K562 (cell line): Measurements from ENCODE around the gene PDGFA. TPM values are rescaled to one million over a fixed set of nuclear protein-coding genes. Genes with fewer than 3 reads are reported as not detected.

ENCODE experiments used
- ATAC-seq: fragments of 200-7000 bp; cut with Tn5 transposase; 3 replicates; pipeline ENCODE4 v1.9.1; 2020; ENCODE audit warnings: moderate library complexity
- BruUV-seq: library from RNA; stranded (reverse); fragments of 400-500 nt; replicated peaks from 2 replicates; lab custom pipeline; 2021; lab: Mats Ljungman, UMichigan
- CTCF ChIA-PET: fragments of 300-600 bp; formaldehyde crosslinking; extraction: SDS; loops from one replicate; lab custom pipeline; 2021; ENCODE audit warnings: low intra/inter-chr PET ratio; lab: Yijun Ruan, JAX
- POLR2A ChIA-PET: fragments of 300-600, 350-650 bp; sonication (Branson Sonifier 250); formaldehyde crosslinking; extraction: SDS; loops from one replicate; lab custom pipeline; 2021; ENCODE audit warnings: antibody characterized with exemption, inconsistent platforms; lab: Yijun Ruan, JAX
- DNase-seq, 4 experiments: peaks; one replicate each; pipeline versions ENCODE4 v3.0.0 to v3.0.0-alpha.2; 2011 to 2018; ENCODE audit warnings: low spot score in 3 of 4, mixed read lengths in 3 of 4; ENCODE audit errors: extremely low read depth in 1 of 4
- FAIRE-seq: peaks from 2 replicates; lab custom pipeline; 2011; peaks lifted over from hg19 to GRCh38; lab: Jason Lieb, UNC
- H2AFZ ChIP-seq: 2 replicates; pipeline ENCODE4 v1.6.0; 2011; ENCODE audit warnings: low read depth, low read length, control low read depth, inconsistent platforms
- H3K27ac ChIP-seq: fragments of 200-600 bp; 3 replicates; pipeline ENCODE4 v1.8.0; 2011; ENCODE audit warnings: low read depth, mild to moderate bottlenecking, control low read depth, inconsistent platforms, low read length, moderate library complexity, mixed read lengths; ENCODE audit errors: extremely low read depth
- H3K27me3 ChIP-seq, 2 experiments: fragments of 300-600 bp in 1 of 2; 2 replicates in 1 of 2; 3 replicates in 1 of 2; pipeline versions ENCODE4 v1.6.0 to v1.8.0; 2011; ENCODE audit warnings: inconsistent platforms in 2 of 2, low read length in 2 of 2, mild to moderate bottlenecking in 1 of 2, mixed read lengths in 1 of 2, moderate library complexity in 1 of 2; ENCODE audit not compliant: control insufficient read depth in 2 of 2, insufficient read depth in 2 of 2
- H3K36me3 ChIP-seq: fragments of 300-600 bp; 3 replicates; pipeline ENCODE4 v1.8.0; 2011; ENCODE audit warnings: mild to moderate bottlenecking, low read length, inconsistent platforms; ENCODE audit not compliant: control insufficient read depth, insufficient read depth
- H3K4me1 ChIP-seq, 2 experiments: fragments of 200-600 bp in 1 of 2; replicated peaks in 1 of 2; 2 replicates in 1 of 2; 3 replicates in 1 of 2; pipeline versions ENCODE4 v1.5.1 to v1.8.0; 2011; ENCODE audit warnings: inconsistent platforms in 2 of 2, low read length in 2 of 2, mild to moderate bottlenecking in 1 of 2, mixed read lengths in 1 of 2, moderate library complexity in 1 of 2; ENCODE audit not compliant: control insufficient read depth in 2 of 2, insufficient read depth in 2 of 2
- H3K4me2 ChIP-seq: 2 replicates; pipeline ENCODE4 v1.6.1; 2011; ENCODE audit warnings: low read length, control low read depth, inconsistent platforms, mixed read lengths; ENCODE audit not compliant: insufficient read depth
- H3K4me3 ChIP-seq: fragments of 200-600 bp; sonication (generic), shearing (Covaris generic); 2 replicates; pipeline ENCODE4 v1.5.1; 2016; ENCODE audit warnings: control low read depth, inconsistent platforms
- H3K79me2 ChIP-seq: fragments of 200-600 bp; 3 replicates; pipeline ENCODE4 v1.8.0; 2011; ENCODE audit warnings: low read length, inconsistent platforms; ENCODE audit not compliant: control insufficient read depth, insufficient read depth
- H3K9ac ChIP-seq, 2 experiments: 2 replicates each; pipeline versions ENCODE4 v1.6.0 to v1.6.1; 2011; ENCODE audit warnings: low read depth in 2 of 2, low read length in 2 of 2, control low read depth in 1 of 2, inconsistent platforms in 1 of 2, mild to moderate bottlenecking in 1 of 2, mixed read lengths in 1 of 2; ENCODE audit not compliant: insufficient read depth in 1 of 2
- H3K9me1 ChIP-seq: one replicate; pipeline ENCODE4 v1.6.0; 2011; ENCODE audit warnings: inconsistent platforms, mild to moderate bottlenecking, low read length, moderate library complexity; ENCODE audit not compliant: control insufficient read depth, insufficient read depth
- H3K9me3 ChIP-seq: replicated peaks from 2 replicates; pipeline ENCODE4 v1.5.1; 2011; ENCODE audit warnings: low read depth, low read length, inconsistent platforms; ENCODE audit not compliant: control insufficient read depth, insufficient read depth
- H4K20me1 ChIP-seq: replicated peaks from 2 replicates; pipeline ENCODE4 v1.6.1; 2011; ENCODE audit warnings: low read length, inconsistent platforms, mixed read lengths; ENCODE audit not compliant: control insufficient read depth, insufficient read depth
- PRDM10 ChIP-seq: fragments of 450-650 bp; IDR thresholded peaks from 2 replicates; pipeline ENCODE4 v1.6.1; 2018; ENCODE audit not compliant: partially characterized antibody
- ZKSCAN3 ChIP-seq: fragments of 250-450 bp; sonication (Bioruptor Pico); IDR thresholded peaks from 2 replicates; pipeline ENCODE4 v1.4.0; 2020
- WGBS: fragments of 100-300 bp; shearing (Covaris generic); methylation state at CpG from one replicate; pipeline ENCODE4 v1.1.6; 2016; ENCODE audit warnings: low coverage, mixed read lengths; ENCODE audit not compliant: insufficient coverage; ENCODE audit errors: missing lambda C conversion rate; 5-methylcytosine and 5-hydroxymethylcytosine counted together
- in situ Hi-C: fragments of 300-500 bp; cut with MboI; formaldehyde crosslinking; loops from 4 replicates; pipeline ENCODE4 v1.15.0; 2018; ENCODE audit warnings: inconsistent platforms, mixed read lengths
- intact Hi-C: fragments of 100-400 bp; cut with micrococcal nuclease; formaldehyde crosslinking; loops from 2 replicates; pipeline ENCODE4 v1.14.2; 2022
- polyA plus RNA-seq, 8 experiments: library from polyadenylated mRNA; depleted of rRNA in 4 of 8; stranded (reverse) in 5 of 8; unstranded in 3 of 8; fragments of >200 nt; fragmentation: Nextera tagmentation in 2 of 8; fragmentation: Illumina TruSeq in 1 of 8; extraction: Ambion mirVana in 2 of 8; extraction: Trizol in 1 of 8; gene quantifications; 2 replicates each; pipeline versions ENCODE4 v1.2.1 to v1.2.3, GENCODE V29; 2011 to 2014; ENCODE audit warnings: inconsistent platforms in 1 of 8, missing spikeins in 1 of 8
- total RNA-seq, 7 experiments: library from RNA; depleted of rRNA in 6 of 7; stranded (reverse); fragments of >200 nt in 6 of 7; fragmentation: Illumina TruSeq in 2 of 7; extraction: Trizol in 2 of 7; gene quantifications; 2 replicates each; pipeline versions ENCODE4 v1.2.1 to v1.2.3, GENCODE V29; 2011 to 2021; ENCODE audit warnings: low replicate concordance in 1 of 7

Gene PDGFA
- total and polyA plus RNA-seq, 9 of the 15 experiments (the other 6 are each of a cell fraction or from before 2014, with no cell fraction given), result 2.5 to 10.2 (median 4.6) TPM

- H2AFZ ChIP-seq, result no peak overlapping the region
- H3K9me1 ChIP-seq, result no peaks in the 10 kb centered on the region
- no peaks in the 10 kb centered on the region for H3K36me3 ChIP-seq
- peak in 3 of 4 experiments; percentile 28 to 46 (median 38) for DNase-seq
- WGBS, result 12% methylated on average over 8 of the region's 15 CpGs
- H3K79me2 ChIP-seq, result no peaks in the 10 kb centered on the region
- H3K4me2 ChIP-seq, result no peak overlapping the region
- no peaks in the 10 kb centered on the region for H4K20me1 ChIP-seq
- H3K4me1 ChIP-seq, result peaks cover 13 to 48% of the 10 kb centered on the region in 2 experiments; a peak in 4 of 5 replicates
- H3K9ac ChIP-seq, result peak overlapping the region in 1 of 2 experiments; percentile 38; a peak in 2 of 4 replicates
- peak; percentile 62 for ATAC-seq
- no peak for FAIRE-seq
- H3K27me3 ChIP-seq, result peaks cover 0 to 4% of the 10 kb centered on the region in 2 experiments; a peak in 2 of 5 replicates
- in situ Hi-C loops, result no loop called here
- no peaks in the 10 kb centered on the region for H3K9me3 ChIP-seq
- CTCF ChIA-PET, result interaction anchor here (0.7 kb wide), 1 partner anchor 437 kb away, joined by 3 read pairs; no protein-coding TSS in a partner anchor
- BruUV-seq, result no TSS peak
- POLR2A ChIA-PET, result interaction anchor here (0.5 to 1.1 kb wide), 6 partner anchors 8 to 223 kb away, joined by 3 to 4 read pairs (median 3); no protein-coding TSS in a partner anchor
- no peak overlapping the region for H3K4me3 ChIP-seq
- intact Hi-C loops, result no loop called here
- no peak overlapping the region for H3K27ac ChIP-seq
- TF ChIP-seq PRDM10 (peak; percentile 61), ZKSCAN3 (CRISPR knock-in tag) (no peak)
Measured at GRCh38 chr7:479948-480499, 39.6 kb downstream of the PDGFA start.
